ENCODE measurements around the gene PHC1.
"Not testable (repeated sequence)": the region's sequence is repeated elsewhere in the genome, so short reads cannot be mapped to it uniquely, and the experiment has no call there.

PHC1 gene

GRCh38 chr12:8916154-8916553 is 1.8 kb downstream of the PHC1 start:
- no peak overlapping the region for H3K4me3 ChIP-seq (ENCODE audit: low read depth, low read length)
- no peak for DNase-seq (ENCODE audit: low read depth)
- TF ChIP-seq CTCF (IDR thresholded peaks at IDR 0.05; ENCODE audit: low read depth, low read length, missing control alignments), result no peak

- no peak overlapping the region for H3K4me3 ChIP-seq (ENCODE audit: low read depth, low read length)
- no peak for DNase-seq (ENCODE audit: low read depth)
- TF ChIP-seq CTCF (IDR thresholded peaks at IDR 0.05; ENCODE audit: low read depth, low read length, missing control alignments), result no peak
Measured at GRCh38 chr12:8917031-8917430, 2.7 kb downstream of the PHC1 start.

GRCh38 chr12:8917751-8918150 is 3.4 kb downstream of the PHC1 start:
- no peak for DNase-seq (ENCODE audit: low read depth)
- no peak for TF ChIP-seq CTCF (IDR thresholded peaks at IDR 0.05; ENCODE audit: low read depth, low read length, missing control alignments)

GRCh38 chr12:8919643-8920042 is 5.3 kb downstream of the PHC1 start:
- DNase-seq (ENCODE audit: low read depth), result not testable (repeated sequence)

More at GRCh38 chr12:8917751-8918150, 3.4 kb downstream of the PHC1 start:
- H3K4me3 ChIP-seq (ENCODE audit: low read depth, low read length), result no peak overlapping the region

GRCh38 chr12:8922544-8922943 is 8.2 kb downstream of the PHC1 start:
- no peak for DNase-seq (ENCODE audit: low read depth)
- TF ChIP-seq CTCF (IDR thresholded peaks at IDR 0.05; ENCODE audit: low read depth, low read length, missing control alignments), result no peak
- H3K4me3 ChIP-seq (ENCODE audit: low read depth, low read length), result no peak overlapping the region

More at GRCh38 chr12:8919643-8920042, 5.3 kb downstream of the PHC1 start:
- H3K4me3 ChIP-seq (ENCODE audit: low read depth, low read length), result not testable (repeated sequence)

GRCh38 chr12:8930655-8931323 is 16.5 kb downstream of the PHC1 start:
- not testable (repeated sequence) for DNase-seq (ENCODE audit: low read depth); H3K4me3 ChIP-seq (ENCODE audit: low read depth, low read length)

- H3K4me3 ChIP-seq (ENCODE audit: low read depth, low read length); DNase-seq (ENCODE audit: low read depth): not testable (repeated sequence)
Measured at GRCh38 chr12:8932464-8932863, 18.2 kb downstream of the PHC1 start.

- H3K4me3 ChIP-seq (ENCODE audit: low read depth, low read length); DNase-seq (ENCODE audit: low read depth): not testable (repeated sequence)
Measured at GRCh38 chr12:8934080-8934479, 19.8 kb downstream of the PHC1 start.

GRCh38 chr12:8936735-8937134 is 22.4 kb downstream of the PHC1 start:
- TF ChIP-seq CTCF (IDR thresholded peaks at IDR 0.05; ENCODE audit: low read depth, low read length, missing control alignments), result no peak

GRCh38 chr12:8937842-8938442 is 23.6 kb downstream of the PHC1 start:
- not testable (repeated sequence) for DNase-seq (ENCODE audit: low read depth); H3K4me3 ChIP-seq (ENCODE audit: low read depth, low read length)

More at GRCh38 chr12:8936735-8937134, 22.4 kb downstream of the PHC1 start:
- no peak for DNase-seq (ENCODE audit: low read depth)
- H3K4me3 ChIP-seq (ENCODE audit: low read depth, low read length), result no peak overlapping the region

Data from GM12864 (cell line).